HepG2 (cell line): ENCODE measurements around the gene MGAT1.

Experiments
- BCL6 ChIP-seq: IDR thresholded peaks from 2 replicates; pipeline ENCODE4 v1.6.1; 2016; ENCODE audit warnings: missing genetic modification reagents, missing compliant biosample characterization
- CCAR2 ChIP-seq: fragments of 200-400 bp; formaldehyde crosslinking; optimal IDR thresholded peaks from 2 replicates; pipeline ENCODE3; 2018; ENCODE audit warnings: low read depth, mild to moderate bottlenecking, low read length, moderate library complexity
- FOXM1 ChIP-seq: sonication (generic); formaldehyde crosslinking; IDR thresholded peaks from 2 replicates; pipeline ENCODE4 v1.5.0; 2020; ENCODE audit warnings: missing genetic modification reagents
- KLF15 ChIP-seq: sonication (generic); formaldehyde crosslinking; IDR thresholded peaks from 2 replicates; pipeline ENCODE4 v1.8.1; 2023; ENCODE audit warnings: borderline replicate concordance, mild to moderate bottlenecking, inconsistent platforms, missing genetic modification reagents, mixed read lengths
- MIXL1 ChIP-seq: IDR thresholded peaks from 2 replicates; pipeline ENCODE4 v1.6.1; 2016
- PHF20 ChIP-seq: sonication (generic); formaldehyde crosslinking; IDR thresholded peaks from 2 replicates; pipeline ENCODE4 v1.5.0; 2020; ENCODE audit warnings: mild to moderate bottlenecking, missing genetic modification reagents
- POLR2AphosphoS5 ChIP-seq: IDR thresholded peaks from 2 replicates; pipeline ENCODE4 v1.6.1; 2012; ENCODE audit warnings: low read depth, low read length
- SMC3 ChIP-seq: IDR thresholded peaks from 2 replicates; pipeline ENCODE4 v1.6.1; 2011; ENCODE audit warnings: low read length, improper control_type of control experiment
- STAT5B ChIP-seq: sonication (generic); formaldehyde crosslinking; IDR thresholded peaks from 2 replicates; pipeline ENCODE4 v1.4.0; 2020; ENCODE audit warnings: missing genetic modification reagents
- STAT6 ChIP-seq: sonication (generic); formaldehyde crosslinking; IDR thresholded peaks from 2 replicates; pipeline ENCODE4 v1.4.0; 2020; ENCODE audit warnings: missing genetic modification reagents, mild to moderate bottlenecking, borderline replicate concordance
- TARDBP ChIP-seq: sonication (generic); formaldehyde crosslinking; IDR thresholded peaks from 2 replicates; pipeline ENCODE4 v1.8.0; 2022; ENCODE audit warnings: mild to moderate bottlenecking, missing genetic modification reagents
- ZFP1 ChIP-seq: IDR thresholded peaks from 2 replicates; pipeline ENCODE4 v1.6.1; 2016
- ZHX1 ChIP-seq: sonication (generic); formaldehyde crosslinking; IDR thresholded peaks from 2 replicates; pipeline ENCODE4 v1.8.1; 2022; ENCODE audit warnings: low read depth, mild to moderate bottlenecking, missing genetic modification reagents
- ZNF597 ChIP-seq: sonication (generic); formaldehyde crosslinking; IDR thresholded peaks from 2 replicates; pipeline ENCODE4 v1.5.0; 2020; ENCODE audit warnings: missing genetic modification reagents

GRCh38 chr5:180824630-180825476, 22.2 kb upstream of the MGAT1 start:
- TF ChIP-seq SMC3 (no peak), FOXM1 (no peak), POLR2AphosphoS5 (no peak), TARDBP (CRISPR knock-in tag) (no peak), BCL6 (no peak), ZHX1 (CRISPR knock-in tag) (no peak), ZFP1 (CRISPR knock-in tag) (no peak), STAT5B (CRISPR knock-in tag) (no peak), CCAR2 (no peak), KLF15 (no peak), MIXL1 (CRISPR knock-in tag) (no peak), PHF20 (CRISPR knock-in tag) (no peak), STAT6 (CRISPR knock-in tag) (no peak), ZNF597 (no peak)
